Transverse colon (tissue), 4 donors: ENCODE data around the gene PPM1D. TPM values are rescaled to one million over a fixed set of nuclear protein-coding genes. Genes with fewer than 3 reads are reported as not detected.

Experiments used
- DNase-seq: peaks from one replicate; pipeline ENCODE4 v3.0.0-alpha.2; 2019
- H3K27ac ChIP-seq, 4 donors: fragments of 200-600 bp; sonication (generic); 2 replicates each; pipeline ENCODE4 v1.5.1; 2016 to 2018; ENCODE audit warnings: inconsistent platforms in 4 of 4
- H3K27me3 ChIP-seq: fragments of 200-600 bp; sonication (generic); 2 replicates; pipeline ENCODE4 v1.5.1; 2017; ENCODE audit warnings: inconsistent platforms
- H3K36me3 ChIP-seq, 4 donors: fragments of 200-600 bp; sonication (generic); 2 replicates each; pipeline ENCODE4 v1.5.1; 2017 to 2019; ENCODE audit warnings: inconsistent platforms in 4 of 4
- H3K4me1 ChIP-seq, 4 donors: fragments of 200-600 bp; sonication (generic); 2 replicates each; pipeline ENCODE4 v1.5.1; 2017 to 2020; ENCODE audit warnings: inconsistent platforms in 4 of 4
- H3K4me3 ChIP-seq, 4 donors: fragments of 200-600 bp; sonication (generic); 1 replicate in 1 of 4; 2 replicates in 3 of 4; pipeline versions ENCODE4 v1.5.1 to v1.6.1; 2017 to 2019; ENCODE audit warnings: inconsistent platforms in 4 of 4
- H3K9me3 ChIP-seq, 2 donors: fragments of 200-600 bp; sonication (generic); 2 replicates each; pipeline ENCODE4 v1.5.1; 2017 to 2019; ENCODE audit warnings: inconsistent platforms in 2 of 2
- EP300 ChIP-seq: sonication (generic); formaldehyde crosslinking; IDR thresholded peaks from one replicate; pipeline ENCODE4 v1.6.1; 2017; ENCODE audit warnings: antibody characterized with exemption, low read depth
- POLR2A ChIP-seq: fragments of 450-650 bp; IDR thresholded peaks from one replicate; pipeline ENCODE4 v1.6.1; 2016; ENCODE audit warnings: antibody characterized with exemption, mild to moderate bottlenecking, moderate library complexity
- POLR2AphosphoS5 ChIP-seq, 3 donors: sonication (generic); formaldehyde crosslinking; IDR thresholded peaks; one replicate each; pipeline ENCODE4 v1.6.1; 2016; ENCODE audit warnings: antibody characterized with exemption in 3 of 3
- WGBS, 2 donors: methylation state at CpG; one replicate each; pipeline ENCODE4 v1.1.5; 2018; ENCODE audit warnings: low coverage in 1 of 2; 5-methylcytosine and 5-hydroxymethylcytosine counted together
- in situ Hi-C, 4 donors: fragments of 200-750 bp; cut with MboI; loops; one replicate each; pipeline versions ENCODE4 v1.15.0 to v1.15.1; 2017; ENCODE audit warnings: low sequenced_read_pairs in 3 of 4, low pct_ligation_motif_present in 1 of 4, low pct_unique_long_range_greater_than_20kb in 1 of 4
- intact Hi-C: fragments of 100-400 bp; cut with DNase I; formaldehyde crosslinking; loops from one replicate; pipeline ENCODE4 v1.15.1; 2023; ENCODE audit warnings: low total_unique reads
- small RNA-seq, 4 donors: library from RNA; depleted of rRNA; stranded (forward); fragments of <200 nt; gene quantifications; one replicate each; pipeline ENCODE3, GENCODE V24; 2016
- total RNA-seq, 4 donors: library from RNA; depleted of rRNA; stranded (reverse); fragments of >200 nt; gene quantifications; one replicate each; pipeline ENCODE4 v1.1.0, GENCODE V29; 2016
- TF ChIP-seq, protein P1 (sequence below), 5 experiments: fragments of 200-600 bp in 3 of 5; fragments of 450-650 bp in 2 of 5; sonication (generic) in 3 of 5; IDR thresholded peaks; 1 replicate in 2 of 5; 2 replicates in 3 of 5; pipeline ENCODE4 v1.5.1; 2016 to 2017; ENCODE audit warnings: antibody characterized with exemption in 5 of 5, inconsistent platforms in 3 of 5, mild to moderate bottlenecking in 2 of 5, moderate library complexity in 1 of 5

PPM1D gene
- total RNA-seq, 4 donors from 2014 or later, result 4.6 to 25.8 (median 16.0) TPM

DNA sequence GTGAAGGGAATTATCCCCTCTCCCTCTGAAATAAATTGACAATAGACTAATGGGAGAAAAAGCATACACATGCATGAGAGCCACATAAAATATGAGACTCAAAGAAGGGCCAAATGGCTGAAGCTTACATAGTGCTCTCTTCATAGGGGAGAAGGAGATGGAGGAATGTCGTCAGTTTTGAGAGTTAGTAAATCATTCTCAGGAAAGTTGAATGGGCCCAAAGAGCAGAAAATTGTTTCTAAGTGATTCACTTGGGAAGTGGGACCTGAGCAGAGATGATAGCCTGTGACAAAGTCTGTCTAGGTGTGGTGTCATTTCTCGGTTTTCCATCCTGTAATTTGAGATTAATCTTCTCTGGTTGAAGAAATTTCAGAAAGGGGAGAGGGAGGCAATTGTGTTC is 112.7 kb downstream of the PPM1D start:
- Histone ChIP-seq H3K4me3 (no peak overlapping the region), H3K27ac (no peak overlapping the region), H3K9me3 (no peaks in the 10 kb centered on the region), H3K4me1 (no peaks in the 10 kb centered on the region), H3K27me3 (no peaks in the 10 kb centered on the region), H3K36me3 (peaks cover 0 to 2% (median 0%) of the 10 kb centered on the region in 4 donors)
- intact Hi-C loops, result no loop called here
- 61 to 86% methylated on average over 2 of the region's 2 CpGs for WGBS, 2 donors
- DNase-seq, result no peak
- in situ Hi-C loops, result loop anchor here in 2 of 4 donors (25.0 kb wide), 2 partner anchors 250 to 675 kb away; partner anchors contain the start of gene TBX2 (in 2 of the 2)
- TF ChIP-seq POLR2AphosphoS5 (IDR thresholded peaks at IDR 0.05) (no peak), EP300 (no peak), POLR2A (no peak)
- TF ChIP-seq, protein P1, sequence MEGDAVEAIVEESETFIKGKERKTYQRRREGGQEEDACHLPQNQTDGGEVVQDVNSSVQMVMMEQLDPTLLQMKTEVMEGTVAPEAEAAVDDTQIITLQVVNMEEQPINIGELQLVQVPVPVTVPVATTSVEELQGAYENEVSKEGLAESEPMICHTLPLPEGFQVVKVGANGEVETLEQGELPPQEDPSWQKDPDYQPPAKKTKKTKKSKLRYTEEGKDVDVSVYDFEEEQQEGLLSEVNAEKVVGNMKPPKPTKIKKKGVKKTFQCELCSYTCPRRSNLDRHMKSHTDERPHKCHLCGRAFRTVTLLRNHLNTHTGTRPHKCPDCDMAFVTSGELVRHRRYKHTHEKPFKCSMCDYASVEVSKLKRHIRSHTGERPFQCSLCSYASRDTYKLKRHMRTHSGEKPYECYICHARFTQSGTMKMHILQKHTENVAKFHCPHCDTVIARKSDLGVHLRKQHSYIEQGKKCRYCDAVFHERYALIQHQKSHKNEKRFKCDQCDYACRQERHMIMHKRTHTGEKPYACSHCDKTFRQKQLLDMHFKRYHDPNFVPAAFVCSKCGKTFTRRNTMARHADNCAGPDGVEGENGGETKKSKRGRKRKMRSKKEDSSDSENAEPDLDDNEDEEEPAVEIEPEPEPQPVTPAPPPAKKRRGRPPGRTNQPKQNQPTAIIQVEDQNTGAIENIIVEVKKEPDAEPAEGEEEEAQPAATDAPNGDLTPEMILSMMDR (IDR thresholded peaks at IDR 0.05), result no peak

- no peak for DNase-seq
- Histone ChIP-seq H3K4me3 (no peak overlapping the region), H3K36me3 (peaks cover 0 to 2% (median 0%) of the 10 kb centered on the region in 4 donors), H3K27me3 (no peaks in the 10 kb centered on the region), H3K9me3 (no peaks in the 10 kb centered on the region), H3K4me1 (no peaks in the 10 kb centered on the region), H3K27ac (no peak overlapping the region)
- 98% methylated on average over 2 of the region's 2 CpGs; no CpG with 5 or more reads in 1 of the 2 donors for WGBS, 2 donors
- intact Hi-C loops, result no loop called here
- in situ Hi-C loops, result loop anchor here in 2 of 4 donors (25.0 kb wide), 2 partner anchors 249 to 674 kb away; partner anchors contain the start of gene TBX2 (in 2 of the 2)
- no peak for TF ChIP-seq POLR2A
- TF ChIP-seq EP300, result no peak
- TF ChIP-seq, protein P1 (IDR thresholded peaks at IDR 0.05), result no peak
- TF ChIP-seq POLR2AphosphoS5 (IDR thresholded peaks at IDR 0.05), result no peak
Measured at GRCh38 chr17:60713608-60714007, 113.6 kb downstream of the PPM1D start.

Small RNA genes within 50 kb of the gene (small RNA-seq; reads per million reads assigned to genes)
- gene AC011921.2, result 0 reads per million in 4 donors
- gene RN7SL606P, result 0 reads per million in 4 donors
- 0 reads per million in 4 donors for gene RNU6-623P

Other genes with a start within 250 kb of the PPM1D start
- gene USP32, start 208.1 kb upstream of the PPM1D start, total RNA-seq, result 10 to 100 TPM; 14.7 to 86.0 (median 54.8) TPM
- not detected for gene CHCT1, start 177.7 kb upstream of the PPM1D start, total RNA-seq
- gene APPBP2, start 74.0 kb upstream of the PPM1D start, total RNA-seq, result 10 to 100 TPM; 10.1 to 24.8 (median 18.4) TPM
- gene BCAS3, start 77.7 kb downstream of the PPM1D start, total RNA-seq, result 10 to 100 TPM; 20.7 to 76.3 (median 39.8) TPM